NCI-H1436 treated with DMSO at 0.1 percent for 48 hours (cell line): ENCODE measurements around the gene MACROD1.

Source experiments
- DNase-seq: peaks from one replicate; lab custom pipeline; 2025; lab: John Stamatoyannopoulos, UW

MACROD1 gene

DNA sequence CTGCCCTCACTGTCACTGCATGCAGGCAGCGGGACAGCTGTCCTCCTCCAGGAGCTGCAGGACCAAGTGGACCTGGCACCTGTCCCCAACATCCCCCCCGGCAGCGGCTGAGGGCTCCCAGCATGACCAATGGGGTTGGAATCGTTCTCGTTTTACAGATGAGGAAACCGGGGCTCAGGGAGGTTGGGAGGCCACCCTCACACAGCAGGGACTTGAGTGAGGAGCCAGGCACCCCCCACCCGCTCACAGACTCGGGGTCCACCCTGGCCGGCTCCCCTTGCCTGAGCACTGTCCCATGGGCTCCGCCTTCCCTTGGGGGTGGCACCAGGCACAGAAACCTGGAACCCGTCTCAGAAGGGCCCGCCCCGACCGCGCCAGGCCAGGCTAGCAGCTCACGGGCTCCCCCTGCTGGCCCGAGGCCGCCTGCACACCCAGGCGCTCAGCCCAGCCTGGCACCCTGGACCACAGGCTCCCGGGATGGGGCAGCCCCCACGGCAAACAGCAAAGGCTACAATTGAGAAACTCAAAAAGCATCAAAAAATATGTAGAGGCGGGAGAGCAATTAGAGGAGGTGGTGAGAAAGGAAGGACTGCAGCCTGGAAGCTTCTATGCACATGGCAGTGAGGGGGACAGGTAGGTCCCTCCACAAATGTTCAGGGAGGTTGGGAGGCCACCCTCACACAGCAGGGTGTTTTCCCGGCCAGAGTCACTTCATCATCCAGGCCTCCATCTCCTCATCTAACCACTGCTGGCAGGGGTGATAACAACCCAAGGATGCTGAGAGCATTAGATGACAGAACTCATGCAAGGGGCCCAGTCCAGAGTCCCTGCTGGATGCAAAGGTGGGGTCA, 12.8 kb downstream of the MACROD1 start:
- DNase-seq: no peak

DNA sequence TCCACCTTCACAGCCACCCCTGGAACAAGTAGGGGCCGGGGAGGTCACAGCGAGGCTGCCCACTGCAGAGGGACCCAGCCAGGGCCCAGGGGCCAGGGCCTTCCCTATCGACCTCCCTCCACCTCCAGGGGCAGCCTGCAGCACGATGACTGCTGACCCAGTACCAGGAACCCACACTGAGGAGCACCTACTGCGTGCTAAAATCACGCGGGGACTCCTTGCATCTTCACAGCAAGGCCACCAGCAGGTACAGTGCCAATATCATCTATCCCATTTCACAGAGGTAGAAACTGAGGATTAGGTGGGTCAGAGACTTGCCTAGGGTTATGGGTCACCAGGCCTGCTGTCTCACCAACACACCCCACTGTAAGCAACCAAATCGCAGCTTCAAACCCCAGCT, 14.6 kb downstream of the MACROD1 start:
- DNase-seq: no peak

DNA sequence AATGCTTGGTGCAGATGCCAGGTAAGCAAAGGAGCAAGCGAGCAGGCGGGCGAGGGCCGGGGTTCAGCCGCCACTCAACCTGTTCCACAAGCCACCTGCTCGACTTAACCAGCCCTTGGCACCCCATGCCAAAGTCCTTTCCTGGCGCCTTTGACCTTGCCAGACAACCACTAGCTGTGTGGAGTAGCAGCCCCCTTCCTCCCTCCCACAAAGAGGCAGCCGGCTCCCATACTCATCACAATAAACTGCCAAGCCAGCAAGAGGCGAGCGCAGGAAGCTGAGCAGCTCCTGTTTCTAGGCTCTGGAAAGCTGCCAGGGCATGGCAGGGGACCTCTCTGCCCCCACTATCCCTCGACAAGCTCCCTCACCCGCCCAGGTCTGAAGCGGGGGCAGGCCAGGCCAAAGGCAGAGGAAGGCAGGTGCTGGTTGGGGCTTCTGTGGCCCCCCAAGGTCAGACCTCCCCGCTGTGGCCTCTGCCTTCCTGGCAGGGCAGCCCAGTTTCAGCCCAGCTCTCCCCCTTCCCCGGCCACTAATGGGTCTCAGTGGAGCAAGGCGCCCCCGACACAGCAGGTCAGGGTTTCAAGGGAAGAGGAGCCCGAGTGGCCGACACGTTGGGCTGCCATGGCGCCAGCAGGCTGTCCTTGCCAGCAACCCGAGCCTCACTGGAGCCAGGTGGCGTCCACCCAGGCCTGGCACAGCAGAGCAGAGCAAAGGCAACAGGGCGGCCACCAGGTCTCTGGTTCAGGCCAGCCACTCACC, 15.3 kb downstream of the MACROD1 start:
- DNase-seq: no peak

DNA sequence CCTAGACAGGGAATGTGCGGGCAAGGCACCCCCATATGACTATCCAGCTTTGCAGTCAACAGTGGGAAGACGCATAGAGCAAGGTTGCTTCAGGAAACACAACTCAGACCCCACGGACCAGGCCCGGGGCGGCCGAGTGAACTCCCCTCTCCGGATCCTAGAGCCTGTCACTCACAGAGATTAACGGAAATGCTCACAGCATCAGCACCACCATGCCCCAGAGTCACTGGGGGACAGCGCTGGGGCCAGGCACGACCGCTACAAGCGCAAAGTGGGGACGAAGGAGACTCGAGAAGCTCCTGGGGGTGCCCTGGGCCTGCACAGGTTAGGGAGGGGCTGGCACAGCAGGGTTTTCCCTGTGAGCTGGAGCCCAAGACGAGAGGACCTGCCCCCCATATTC, 15.9 kb downstream of the MACROD1 start:
- no peak for DNase-seq

DNA sequence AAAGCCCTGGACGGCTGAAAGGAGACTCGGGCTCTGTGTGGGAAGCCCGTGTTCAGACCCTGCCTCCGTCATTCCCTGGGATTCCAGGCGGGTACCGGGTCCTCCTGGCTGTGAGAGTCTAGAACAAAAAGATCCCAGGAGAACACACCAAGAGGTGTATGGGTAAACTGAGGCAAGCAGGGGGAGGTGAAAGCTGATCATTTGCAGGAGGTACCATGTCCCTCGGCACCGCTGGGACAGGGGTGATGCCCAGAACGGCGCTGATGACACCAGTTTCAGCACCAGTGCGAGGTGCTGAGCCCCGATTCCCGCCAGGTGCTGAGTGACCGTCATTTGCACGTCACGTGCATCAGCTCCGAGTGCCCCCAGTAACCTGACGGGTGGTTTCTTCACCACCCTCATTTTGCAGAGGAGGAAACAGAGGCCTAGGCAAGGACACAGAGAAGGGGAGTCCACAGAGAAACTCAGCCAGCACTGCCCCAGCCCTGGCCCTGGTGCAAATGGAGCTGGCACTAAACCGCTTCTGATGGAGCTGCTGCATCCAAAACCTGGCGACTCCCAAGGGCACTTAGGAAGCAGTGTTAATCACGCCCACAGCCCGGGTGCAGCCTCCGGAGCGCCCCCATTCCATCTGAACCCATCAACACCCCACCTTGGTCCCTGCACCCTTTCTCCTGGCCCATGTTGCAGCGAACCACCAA, 16.8 kb downstream of the MACROD1 start:
- DNase-seq: no peak

DNA sequence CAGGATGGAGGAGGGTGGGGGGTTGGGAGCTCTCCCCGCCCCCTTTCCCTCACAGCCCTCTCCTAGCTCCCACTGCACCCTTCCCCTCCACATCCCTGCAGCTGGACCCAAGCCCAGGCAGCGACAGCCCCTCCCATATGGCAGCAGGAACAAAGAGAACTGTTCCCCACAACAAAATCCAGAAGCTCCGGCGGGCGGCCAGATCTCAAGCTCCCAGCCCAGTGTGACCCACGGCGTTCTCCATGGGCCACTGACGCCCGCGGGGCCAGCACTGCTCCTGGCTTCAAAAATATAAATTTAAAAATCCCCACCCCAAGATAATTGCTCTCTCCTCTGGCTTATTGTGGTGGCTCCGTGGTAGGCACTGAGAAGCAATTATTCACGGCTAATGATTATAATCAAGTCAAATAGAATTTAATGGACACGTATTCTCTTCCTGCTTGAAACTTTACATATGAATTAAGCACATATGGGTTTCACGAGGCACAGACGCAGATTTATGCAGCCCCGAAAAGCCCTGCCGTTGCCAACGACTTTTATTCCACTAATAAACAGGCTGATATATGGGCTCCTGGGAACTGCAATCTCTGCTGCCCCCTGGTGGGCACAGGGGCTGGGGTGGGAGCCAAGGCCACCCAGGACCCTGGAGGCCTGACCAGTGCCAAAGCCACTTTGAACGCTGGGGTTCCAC, 17.5 kb downstream of the MACROD1 start:
- DNase-seq: no peak

DNA sequence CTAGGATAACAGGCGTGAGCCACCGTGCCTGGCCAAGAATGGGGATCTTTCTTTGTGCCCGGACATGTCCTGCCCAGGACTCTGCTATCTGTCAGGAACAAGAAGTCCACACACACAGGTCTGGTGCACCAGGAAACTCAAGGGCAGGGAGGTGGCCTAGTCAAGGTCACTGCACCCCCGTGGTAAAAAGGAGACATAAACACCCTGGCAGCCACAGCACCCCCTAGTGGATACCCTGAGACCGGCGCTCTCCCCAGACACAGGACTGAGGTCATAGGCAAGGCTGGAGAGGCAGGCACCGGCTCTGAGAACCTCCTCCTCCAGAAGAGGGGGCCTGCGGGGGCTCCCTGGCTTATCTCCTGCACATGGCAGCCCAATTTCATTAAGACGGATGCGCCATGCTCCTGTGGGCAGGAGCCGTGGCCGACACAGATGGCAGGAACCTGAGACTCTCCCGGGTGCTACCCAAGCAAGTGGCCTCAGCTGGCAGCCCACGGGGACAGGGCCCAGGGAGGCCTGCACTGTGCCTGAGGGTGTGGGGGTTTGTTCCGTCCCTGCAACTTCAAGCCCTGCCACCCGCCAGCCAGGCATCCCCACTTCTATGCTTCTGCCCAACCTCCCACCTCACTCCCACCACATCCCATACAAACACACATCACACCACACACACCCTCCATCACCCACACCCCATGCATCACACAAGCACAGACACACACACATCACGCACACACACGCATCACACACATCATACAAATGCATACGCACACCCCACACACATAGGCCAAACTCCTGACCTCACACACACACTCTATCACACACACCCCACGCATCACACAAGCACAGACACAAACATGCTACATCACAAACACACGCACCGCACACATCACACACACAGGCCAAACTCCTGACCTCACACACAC, 19.6 kb downstream of the MACROD1 start:
- no peak for DNase-seq

DNA sequence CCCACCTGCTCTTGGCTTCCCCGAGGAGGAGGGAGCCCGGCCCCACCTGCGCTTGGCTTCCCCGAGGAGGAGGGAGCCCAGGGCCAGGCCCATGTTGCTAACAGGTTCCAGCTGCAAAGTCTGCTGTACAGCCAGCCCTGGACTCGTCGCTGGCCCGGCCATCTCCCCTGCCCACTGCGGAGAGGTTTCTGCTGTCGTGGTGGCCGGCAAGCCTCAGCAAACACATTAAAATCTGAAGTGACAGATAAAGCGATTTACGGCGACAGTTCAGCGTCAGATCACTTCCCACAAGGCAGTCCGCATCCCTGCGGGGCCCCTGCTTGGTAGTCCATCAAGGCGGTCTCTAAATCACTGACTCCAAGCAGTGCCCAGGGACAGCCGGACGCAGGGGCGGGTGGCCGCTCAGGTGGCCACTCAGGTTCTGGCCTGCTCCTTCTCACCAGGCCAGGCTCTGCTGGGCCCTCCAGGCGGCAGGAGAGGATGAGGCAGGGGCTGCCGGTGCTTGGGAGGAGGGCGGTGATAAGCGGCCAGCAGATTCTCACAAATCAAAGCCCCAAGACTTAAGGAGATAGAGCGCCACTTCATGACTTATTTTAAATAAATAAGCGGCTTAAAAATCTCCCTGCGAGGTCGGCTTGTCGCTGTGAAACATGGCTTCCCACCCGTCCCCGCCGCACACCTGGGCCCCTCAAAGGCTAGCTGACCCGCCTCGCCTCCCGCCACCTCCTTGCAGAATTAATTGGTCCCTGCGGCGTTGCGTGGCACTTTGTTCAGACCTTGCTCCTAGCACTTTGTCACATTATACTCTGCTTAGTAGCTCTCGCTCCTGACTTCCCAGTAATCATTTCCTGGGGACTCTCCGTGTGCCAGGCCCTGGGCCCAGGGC, 21.1 kb downstream of the MACROD1 start:
- DNase-seq: no peak

DNA sequence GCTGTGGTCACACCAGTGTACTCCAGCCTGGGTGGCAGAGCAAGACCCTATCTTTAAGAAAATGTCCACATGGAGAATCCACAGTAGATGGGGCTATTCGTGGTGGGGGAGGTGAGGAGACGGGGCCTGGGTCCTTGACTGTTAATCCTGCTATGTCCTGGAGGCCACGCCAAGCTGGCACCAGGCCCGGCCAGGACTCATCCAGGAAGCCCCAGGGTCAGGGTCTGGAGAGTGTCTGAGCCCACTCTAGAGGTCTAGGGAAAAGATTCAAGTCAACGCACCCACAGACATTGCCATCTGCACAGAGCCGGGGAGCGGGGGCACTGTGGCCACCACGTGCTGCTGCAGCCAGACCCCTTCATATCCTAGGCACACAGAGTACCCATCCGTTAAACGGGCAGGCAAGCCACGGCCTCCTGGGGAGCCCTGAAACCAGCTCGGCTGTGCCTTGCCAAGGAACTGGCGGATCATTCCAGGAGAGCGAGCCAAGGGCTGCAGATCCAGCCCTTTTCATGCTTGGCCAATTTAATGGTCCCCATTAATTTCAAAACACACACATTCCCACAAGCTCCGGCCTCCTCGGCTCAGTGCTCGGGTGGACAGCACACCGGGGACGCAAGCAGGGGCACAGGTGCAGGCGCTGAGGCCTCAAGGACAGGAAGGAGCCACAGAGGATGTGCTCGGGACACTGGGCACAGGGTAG, 24.7 kb downstream of the MACROD1 start:
- DNase-seq: no peak

DNA sequence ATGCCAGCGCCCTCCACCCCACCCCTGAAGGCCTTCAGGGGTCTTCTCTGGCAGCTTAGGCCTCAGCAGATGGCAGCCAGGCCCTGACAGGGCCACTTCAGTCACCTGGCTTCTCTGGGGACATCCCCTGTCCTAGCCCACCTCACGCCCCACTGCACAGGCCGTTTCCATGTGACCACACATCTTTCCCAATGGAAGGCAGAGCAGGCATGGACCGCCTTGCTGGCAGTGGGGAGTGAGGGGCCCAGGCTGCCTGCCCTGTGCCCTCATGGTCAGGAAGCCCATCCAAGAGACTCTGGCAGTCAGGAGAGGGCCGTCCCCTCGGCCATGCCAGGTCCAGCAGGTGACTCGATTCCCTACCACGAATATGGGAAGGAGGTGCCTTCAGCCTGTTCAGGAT, 25.8 kb downstream of the MACROD1 start:
- DNase-seq: no peak

DNA sequence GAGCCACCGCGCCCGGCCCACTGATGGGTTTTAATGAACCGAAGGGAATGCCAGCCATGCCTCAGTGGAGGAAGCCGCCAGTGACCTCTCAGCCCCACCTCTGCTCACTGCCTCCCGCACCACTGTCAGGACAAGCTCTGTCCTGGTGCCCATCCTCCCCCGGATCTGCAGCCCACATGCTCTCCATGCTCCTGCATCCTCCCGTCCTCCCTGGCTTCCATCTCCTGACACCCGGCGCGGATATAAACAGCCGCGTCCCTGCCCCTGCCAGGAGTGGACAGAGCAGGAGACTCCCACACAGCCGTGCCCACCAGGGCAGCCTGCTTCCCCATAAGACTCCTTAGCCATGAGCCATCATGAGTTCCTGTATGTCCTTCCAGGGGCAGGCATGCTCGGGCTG, 26.9 kb downstream of the MACROD1 start:
- DNase-seq: no peak

DNA sequence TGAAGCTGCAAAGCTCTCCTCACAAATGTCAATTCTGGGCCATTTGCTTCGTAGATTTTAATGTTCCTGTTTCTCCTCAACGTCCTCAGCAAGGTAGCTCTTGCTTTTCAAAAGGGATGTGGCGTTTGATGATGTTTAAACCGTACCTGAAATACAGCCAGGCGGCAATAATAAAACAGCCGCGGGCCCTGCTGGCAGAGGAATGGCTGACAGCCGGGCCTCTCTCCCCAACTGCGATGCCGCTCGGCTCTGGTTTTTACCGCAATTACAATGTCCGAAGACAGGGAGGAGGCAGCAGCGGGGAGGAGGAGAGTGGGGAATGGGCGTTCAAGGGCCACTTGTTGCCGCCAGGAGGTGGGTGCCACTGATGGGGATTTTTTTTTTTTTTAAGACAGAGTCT, 27.5 kb downstream of the MACROD1 start:
- no peak for DNase-seq

DNA sequence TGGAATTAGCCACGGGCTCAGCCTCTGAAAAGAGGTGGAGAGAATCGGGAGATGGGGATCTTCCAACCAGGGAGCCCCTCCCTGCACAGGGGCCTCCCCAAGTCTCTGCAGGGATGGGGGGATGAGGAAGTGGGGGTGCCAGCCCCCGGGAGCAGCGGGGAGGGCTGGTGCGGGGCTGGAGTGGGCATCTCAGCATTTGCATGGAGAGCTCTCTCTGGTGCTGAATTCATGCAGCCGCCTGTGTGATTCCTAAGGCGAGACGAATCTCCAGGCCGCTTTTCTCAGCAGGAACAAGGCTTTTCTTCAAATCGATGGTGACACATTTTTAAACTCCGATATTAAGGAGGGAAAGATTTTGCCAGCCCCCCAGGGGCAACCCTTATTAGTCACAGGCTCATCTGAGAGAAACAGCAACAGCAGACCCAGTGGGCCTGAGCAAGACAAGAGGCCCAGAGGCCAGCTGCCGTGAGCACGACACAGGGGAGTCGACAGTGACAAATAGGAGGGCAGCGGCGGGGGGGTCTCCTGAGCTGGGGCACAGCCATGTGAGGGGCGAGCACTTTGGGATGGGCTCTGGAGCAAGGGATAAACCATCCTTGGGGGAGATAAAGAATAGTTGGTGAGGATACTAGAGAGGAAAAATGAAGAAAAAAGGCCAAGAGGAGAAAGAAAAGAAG, 29.0 kb downstream of the MACROD1 start:
- DNase-seq: no peak

DNA sequence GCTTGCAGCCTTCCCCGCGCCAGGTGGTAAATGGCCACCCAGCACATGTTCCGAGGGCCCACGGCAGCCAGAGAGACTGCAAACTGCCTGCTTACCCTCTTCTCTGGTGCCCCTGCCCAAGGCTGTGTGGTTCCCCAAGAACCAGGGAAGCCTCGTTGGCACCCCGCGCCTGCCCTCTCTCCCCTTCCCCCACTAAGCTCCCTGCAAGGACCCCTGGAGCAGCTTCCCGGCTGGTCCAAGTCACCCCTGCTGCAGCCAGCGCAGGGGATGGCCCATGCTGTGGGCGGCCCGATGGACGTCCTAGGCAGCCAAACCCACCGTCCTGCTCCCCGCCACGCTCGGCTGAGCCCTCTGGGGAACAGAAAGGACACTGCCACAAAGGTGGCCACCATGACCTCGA, 30.2 kb downstream of the MACROD1 start:
- no peak for DNase-seq

DNA sequence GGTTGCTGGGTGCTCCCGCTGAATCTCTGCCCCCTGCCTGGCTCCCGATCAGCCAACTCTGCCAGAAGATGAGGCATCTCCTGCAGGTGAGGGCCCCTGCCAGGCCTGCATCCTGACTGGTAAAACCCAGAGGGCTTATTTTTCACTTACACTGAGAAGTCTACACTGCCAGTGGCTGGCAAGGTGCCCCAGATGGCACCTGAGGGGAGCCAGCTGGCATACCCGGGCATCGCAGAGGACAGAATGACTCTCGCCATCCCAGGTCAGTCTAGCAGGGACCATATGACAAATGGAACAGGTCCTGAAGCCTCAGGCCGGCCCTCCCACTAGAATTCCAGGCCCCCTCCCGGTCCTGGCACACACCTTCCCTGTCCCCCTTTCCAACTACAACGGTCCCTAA, 30.9 kb downstream of the MACROD1 start:
- DNase-seq: no peak

DNA sequence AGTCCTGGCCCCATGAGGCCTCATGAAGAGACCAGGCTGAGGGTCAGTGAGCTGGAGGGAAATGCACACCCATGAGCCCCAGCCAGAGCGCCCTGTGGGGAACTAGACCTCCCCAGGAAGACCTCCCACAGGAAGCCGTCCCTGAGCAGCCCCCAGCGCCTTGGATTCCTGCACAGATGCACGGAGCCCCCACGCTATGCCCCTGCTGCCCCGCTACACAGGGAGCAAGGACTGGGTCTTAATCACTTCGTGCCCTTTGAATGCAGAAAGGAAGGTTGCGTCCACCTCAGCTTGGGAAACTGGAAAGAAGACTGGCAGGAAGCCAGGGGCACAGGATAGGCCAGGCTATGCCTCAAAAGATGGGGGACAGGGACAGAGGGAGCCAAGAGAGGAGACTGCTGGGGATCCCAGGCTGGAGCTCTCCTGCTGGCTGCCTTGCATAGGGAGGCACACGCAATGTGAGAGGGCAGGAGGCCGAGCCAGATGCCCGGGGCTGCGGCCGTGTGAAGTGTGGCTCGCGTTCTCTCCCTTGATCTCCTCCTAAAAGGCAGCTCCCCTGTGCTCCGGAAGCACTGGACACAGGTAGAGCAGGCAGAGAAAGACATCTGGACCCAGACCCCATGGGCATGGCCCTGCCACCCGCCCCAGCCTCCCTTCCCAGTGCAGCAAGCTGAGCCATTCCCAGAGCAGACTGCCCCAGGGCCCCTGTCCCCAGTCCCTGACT, 32.8 kb downstream of the MACROD1 start:
- no peak for DNase-seq

DNA sequence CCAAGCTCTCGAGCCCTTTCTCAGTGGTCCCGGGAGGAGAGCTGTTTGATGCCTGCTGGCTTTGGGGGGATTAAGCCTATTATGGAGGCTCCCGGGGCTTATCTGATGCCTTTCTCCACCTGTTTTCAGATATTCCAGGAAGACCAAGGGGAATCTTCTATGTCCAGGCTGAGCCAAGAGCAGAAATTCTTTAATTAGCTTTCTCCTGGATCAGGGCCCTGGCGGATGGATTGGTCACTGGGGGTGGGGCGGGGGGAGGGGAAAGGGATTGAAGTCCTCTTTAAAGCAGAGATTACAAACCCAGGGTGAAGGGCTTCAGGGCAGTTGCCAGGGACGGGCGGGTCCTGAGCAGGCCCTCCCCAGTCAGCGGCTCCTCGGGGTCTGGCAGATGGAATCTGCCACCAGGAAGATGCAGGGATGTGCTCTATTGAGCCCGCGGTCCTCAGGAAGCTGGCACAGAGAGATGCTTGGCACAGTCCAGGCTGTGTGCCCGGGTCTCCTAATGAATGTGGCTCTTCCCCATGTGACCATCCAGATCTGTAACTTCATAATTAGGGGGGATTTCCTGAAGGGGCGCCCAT, 33.6 kb downstream of the MACROD1 start:
- DNase-seq: no peak

DNA sequence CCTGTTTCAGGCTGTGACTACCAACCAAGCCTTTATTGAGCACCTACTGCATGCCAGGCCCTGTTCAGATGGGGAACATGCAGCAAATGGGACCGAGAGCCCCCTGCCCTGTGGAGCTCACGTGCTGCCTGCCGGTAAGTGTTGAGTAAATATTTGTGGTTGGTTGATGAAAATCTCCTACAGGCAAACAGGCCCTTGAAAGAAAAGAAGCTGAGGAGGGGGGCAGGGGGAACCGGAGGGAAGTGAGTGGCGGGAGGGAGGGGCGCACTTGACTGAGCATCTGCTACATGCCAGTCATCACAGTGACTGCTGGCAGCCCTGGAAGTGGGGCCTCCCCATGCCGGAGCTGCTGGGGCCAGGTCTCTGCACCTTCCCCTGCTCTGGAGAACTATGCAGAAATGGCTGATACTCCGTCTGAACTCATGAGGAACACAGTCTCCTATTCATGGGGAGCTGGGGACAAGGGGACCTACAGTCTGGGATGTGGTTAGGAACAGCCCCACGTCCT, 34.2 kb downstream of the MACROD1 start:
- peak; percentile 67 for DNase-seq
